Lower lobe of right lung (tissue), 2 donors: ENCODE measurements around the gene S1PR2. TPM values are rescaled to one million over a fixed set of nuclear protein-coding genes. Genes with fewer than 3 reads are reported as not detected.
"Not testable (repeated sequence)": the region's sequence is repeated elsewhere in the genome, so short reads cannot be mapped to it uniquely, and the experiment has no call there.

ENCODE experiments used
- ATAC-seq, 2 donors: fragments of 200-7000 bp; cut with Tn5 transposase; one replicate each; pipeline ENCODE4 v1.9.1; 2020 to 2022; ENCODE audit warnings: mild to moderate bottlenecking in 2 of 2, moderate library complexity in 2 of 2
- DNase-seq: peaks from one replicate; pipeline ENCODE4 v3.0.0-alpha.2; 2020
- H3K27ac ChIP-seq: fragments of 200-600 bp; one replicate; pipeline ENCODE4 v1.8.0; 2022
- H3K27me3 ChIP-seq: fragments of 200-600 bp; one replicate; pipeline ENCODE4 v1.8.0; 2022; ENCODE audit warnings: low read depth
- H3K36me3 ChIP-seq: fragments of 200-600 bp; one replicate; pipeline ENCODE4 v1.8.0; 2022; ENCODE audit warnings: mild to moderate bottlenecking
- H3K4me1 ChIP-seq: fragments of 200-600 bp; one replicate; pipeline ENCODE4 v1.8.0; 2022
- H3K4me3 ChIP-seq: fragments of 200-600 bp; one replicate; pipeline ENCODE4 v1.8.0; 2022; ENCODE audit warnings: mild to moderate bottlenecking
- H3K9me3 ChIP-seq: fragments of 200-600 bp; one replicate; pipeline ENCODE4 v1.8.0; 2022
- intact Hi-C: fragments of 100-400 bp; cut with DNase I; formaldehyde crosslinking; loops from one replicate; pipeline ENCODE4 v1.11.0; 2022
- microRNA-seq: library from miRNA; unstranded; fragments of <30 nt; microRNA quantifications from one replicate; pipeline ENCODE4 v1.2.0, GENCODE V29; 2020; ENCODE audit warnings: borderline number of aligned reads
- total RNA-seq: library from RNA; stranded (reverse); fragmentation: NEBNext Ultra II Directional; extraction: Animal tissue kit (Norgen Biotek cat#: 25700); gene quantifications from one replicate; pipeline ENCODE4 v1.2.1, GENCODE V29; 2021
- TF ChIP-seq, protein P1 (sequence below): fragments of 200-600 bp; IDR thresholded peaks from one replicate; pipeline ENCODE4 v1.8.0; 2022; ENCODE audit warnings: antibody characterized with exemption, mild to moderate bottlenecking
- donor health status: DM: no; HTN: yes; CAD: no; lungs with severe emphysema.

Gene S1PR2
- total RNA-seq, 1 donor from 2014 or later = 15.4 TPM

- ATAC-seq (no peak), DNase-seq (no peak)
- intact Hi-C loops = no loop called here
- TF ChIP-seq, protein P1, sequence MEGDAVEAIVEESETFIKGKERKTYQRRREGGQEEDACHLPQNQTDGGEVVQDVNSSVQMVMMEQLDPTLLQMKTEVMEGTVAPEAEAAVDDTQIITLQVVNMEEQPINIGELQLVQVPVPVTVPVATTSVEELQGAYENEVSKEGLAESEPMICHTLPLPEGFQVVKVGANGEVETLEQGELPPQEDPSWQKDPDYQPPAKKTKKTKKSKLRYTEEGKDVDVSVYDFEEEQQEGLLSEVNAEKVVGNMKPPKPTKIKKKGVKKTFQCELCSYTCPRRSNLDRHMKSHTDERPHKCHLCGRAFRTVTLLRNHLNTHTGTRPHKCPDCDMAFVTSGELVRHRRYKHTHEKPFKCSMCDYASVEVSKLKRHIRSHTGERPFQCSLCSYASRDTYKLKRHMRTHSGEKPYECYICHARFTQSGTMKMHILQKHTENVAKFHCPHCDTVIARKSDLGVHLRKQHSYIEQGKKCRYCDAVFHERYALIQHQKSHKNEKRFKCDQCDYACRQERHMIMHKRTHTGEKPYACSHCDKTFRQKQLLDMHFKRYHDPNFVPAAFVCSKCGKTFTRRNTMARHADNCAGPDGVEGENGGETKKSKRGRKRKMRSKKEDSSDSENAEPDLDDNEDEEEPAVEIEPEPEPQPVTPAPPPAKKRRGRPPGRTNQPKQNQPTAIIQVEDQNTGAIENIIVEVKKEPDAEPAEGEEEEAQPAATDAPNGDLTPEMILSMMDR = no peak
- Histone ChIP-seq H3K4me3 (no peak overlapping the region), H3K27me3 (no peaks in the 10 kb centered on the region), H3K9me3 (no peaks in the 10 kb centered on the region), H3K36me3 (peaks cover 68% of the 10 kb centered on the region), H3K27ac (no peak overlapping the region), H3K4me1 (no peaks in the 10 kb centered on the region)
Observed at GRCh38 chr19:10183926-10184325, 47.2 kb downstream of the S1PR2 start.

DNA sequence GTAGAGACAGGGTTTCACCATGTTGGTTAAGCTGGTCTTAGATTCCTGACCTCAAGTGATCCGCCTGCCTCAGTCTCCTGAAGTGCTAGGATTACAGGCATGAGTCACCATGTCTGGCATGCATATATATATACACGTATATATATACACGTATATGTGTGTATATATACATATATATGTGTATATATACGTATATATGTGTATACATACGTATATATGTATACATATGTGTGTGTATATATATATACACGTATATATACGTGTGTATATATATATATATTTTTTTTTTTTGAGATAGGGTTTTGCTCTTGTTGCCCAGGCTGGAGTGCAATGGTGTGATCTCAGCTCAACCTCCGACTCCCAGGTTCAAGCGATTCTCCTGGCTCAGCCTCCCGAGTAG is 48.3 kb downstream of the S1PR2 start:
- no peak for DNase-seq
- no peak for ATAC-seq
- peaks cover 78% of the 10 kb centered on the region for H3K36me3 ChIP-seq
- TF ChIP-seq, protein P1 = no peak
- H3K27ac ChIP-seq = no peak overlapping the region
- no peak overlapping the region for H3K4me3 ChIP-seq
- H3K4me1 ChIP-seq = no peaks in the 10 kb centered on the region
- no peaks in the 10 kb centered on the region for H3K9me3 ChIP-seq
- H3K27me3 ChIP-seq = no peaks in the 10 kb centered on the region
- intact Hi-C loops = no loop called here

GRCh38 chr19:10182076-10182475 is 49.1 kb downstream of the S1PR2 start:
- intact Hi-C loops = no loop called here
- TF ChIP-seq, protein P1 = no peak
- no peak for ATAC-seq

DNA sequence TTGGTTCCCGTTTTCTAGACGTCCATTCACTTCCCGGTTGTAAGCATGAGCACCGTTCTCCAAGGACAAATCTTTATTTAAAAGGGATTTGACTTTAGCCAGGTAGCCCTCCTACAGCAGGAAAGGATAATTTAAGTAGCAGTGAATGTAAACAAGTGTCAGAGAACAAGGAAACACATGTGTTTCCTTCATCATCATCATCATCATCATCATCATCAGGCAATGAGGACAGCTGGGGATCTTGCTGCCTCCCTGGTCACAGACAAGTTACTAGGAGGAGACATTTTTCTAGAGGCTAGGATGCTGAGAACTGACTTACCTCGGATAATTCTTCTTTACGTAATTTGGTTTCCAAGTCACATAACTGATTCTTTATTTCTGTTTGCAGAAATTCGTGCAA is 50.7 kb downstream of the S1PR2 start:
- Histone ChIP-seq H3K27ac (no peak overlapping the region), H3K4me1 (no peaks in the 10 kb centered on the region), H3K27me3 (no peaks in the 10 kb centered on the region), H3K4me3 (no peak overlapping the region), H3K36me3 (peaks cover 82% of the 10 kb centered on the region), H3K9me3 (no peaks in the 10 kb centered on the region)
- no peak for ATAC-seq
- DNase-seq = no peak
- TF ChIP-seq, protein P1 = no peak
- intact Hi-C loops = no loop called here

More at GRCh38 chr19:10182076-10182475, 49.1 kb downstream of the S1PR2 start:
- H3K4me3 ChIP-seq = no peak overlapping the region
- H3K4me1 ChIP-seq = no peaks in the 10 kb centered on the region
- no peaks in the 10 kb centered on the region for H3K9me3 ChIP-seq
- peaks cover 80% of the 10 kb centered on the region for H3K36me3 ChIP-seq
- H3K27me3 ChIP-seq = no peaks in the 10 kb centered on the region
- no peak overlapping the region for H3K27ac ChIP-seq
- DNase-seq = no peak

DNA sequence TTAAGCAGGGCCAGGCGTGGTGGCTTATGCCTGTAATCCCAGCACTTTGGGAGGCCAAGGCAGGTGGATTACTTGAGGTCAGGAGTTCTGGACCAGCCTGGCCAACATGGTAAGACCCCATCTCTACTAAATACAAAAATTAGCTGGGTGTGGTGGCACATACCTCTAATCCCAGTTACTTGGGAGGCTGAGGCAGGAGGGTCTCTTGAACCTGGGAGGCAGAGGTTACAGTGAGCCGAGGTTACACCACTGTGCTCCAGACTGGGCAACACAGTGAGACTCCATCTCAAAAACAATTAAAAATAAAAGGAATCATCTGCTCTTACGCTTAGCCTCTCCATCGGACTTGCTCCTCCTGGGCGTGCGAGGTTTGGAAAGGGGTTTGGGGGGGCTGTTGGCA is 51.1 kb downstream of the S1PR2 start:
- intact Hi-C loops, ATAC-seq, DNase-seq, H3K27me3 ChIP-seq, H3K4me3 ChIP-seq, H3K27ac ChIP-seq, H3K4me1 ChIP-seq, H3K9me3 ChIP-seq: not testable (repeated sequence)
- H3K36me3 ChIP-seq = peaks cover 82% of the 10 kb centered on the region

GRCh38 chr19:10173527-10173926 is 57.6 kb downstream of the S1PR2 start:
- Histone ChIP-seq H3K27me3 (no peaks in the 10 kb centered on the region), H3K4me1 (no peaks in the 10 kb centered on the region), H3K9me3 (no peaks in the 10 kb centered on the region), H3K36me3 (peaks cover 95% of the 10 kb centered on the region), H3K4me3 (no peak overlapping the region), H3K27ac (no peak overlapping the region)
- intact Hi-C loops = no loop called here
- DNase-seq = no peak
- TF ChIP-seq, protein P1 = no peak
- ATAC-seq = no peak

Small RNA genes within 50 kb of the gene (microRNA-seq; reads per million reads assigned to microRNA genes)
- gene MIR4322 = not detected

Other genes with a start within 250 kb of the S1PR2 start
- gene COL5A3, start 220.8 kb downstream of the S1PR2 start, total RNA-seq = 8.9 TPM
- not detected for gene RDH8, start 217.8 kb downstream of the S1PR2 start, total RNA-seq
- 43.4 TPM for gene SHFL, start 145.0 kb downstream of the S1PR2 start, total RNA-seq
- 0.44 TPM for gene ANGPTL6, start 128.7 kb downstream of the S1PR2 start, total RNA-seq
- gene PPAN, start 125.0 kb downstream of the S1PR2 start, total RNA-seq = 30.8 TPM
- gene P2RY11, start 119.6 kb downstream of the S1PR2 start, total RNA-seq = 15.6 TPM
- 158 TPM for gene EIF3G, start 111.4 kb downstream of the S1PR2 start, total RNA-seq
- 65.5 TPM for gene DNMT1, start 36.4 kb downstream of the S1PR2 start, total RNA-seq
- 40.3 TPM for gene MRPL4, start 20.9 kb upstream of the S1PR2 start, total RNA-seq
- 95.9 TPM for gene ICAM1, start 39.8 kb upstream of the S1PR2 start, total RNA-seq
- gene ICAM4, start 55.6 kb upstream of the S1PR2 start, total RNA-seq = 10.0 TPM
- 15.3 TPM for gene ICAM5, start 58.6 kb upstream of the S1PR2 start, total RNA-seq
- 6.2 TPM for gene ZGLP1, start 78.5 kb upstream of the S1PR2 start, total RNA-seq
- 16.8 TPM for gene FDX2, start 84.7 kb upstream of the S1PR2 start, total RNA-seq
- gene RAVER1, start 102.2 kb upstream of the S1PR2 start, total RNA-seq = 29.6 TPM
- gene ICAM3, start 108.3 kb upstream of the S1PR2 start, total RNA-seq = 33.0 TPM
- 164 TPM for gene TYK2, start 149.2 kb upstream of the S1PR2 start, total RNA-seq
- gene CDC37, start 172.2 kb upstream of the S1PR2 start, total RNA-seq = 154 TPM
- gene PDE4A, start 189.2 kb upstream of the S1PR2 start, total RNA-seq = 35.9 TPM